Lung (tissue), 12 donors: Measurements from ENCODE around the gene MAP3K2. TPM values are rescaled to one million over a fixed set of nuclear protein-coding genes. Genes with fewer than 3 reads are reported as not detected.

ENCODE experiments used
- ATAC-seq: fragments of 200-7000 bp; cut with Tn5 transposase; one replicate; pipeline ENCODE4 v1.9.1; 2020; ENCODE audit warnings: moderate number of reproducible peaks; ENCODE audit not compliant: insufficient read depth, low FRiP score
- DNase-seq, 3 donors: peaks; one replicate each; pipeline ENCODE4 v3.0.0-alpha.2; 2013 to 2017
- H3K27ac ChIP-seq, 2 donors: one replicate each; pipeline ENCODE4 v1.5.1; 2013; ENCODE audit warnings: mild to moderate bottlenecking in 2 of 2, moderate library complexity in 2 of 2, control low read depth in 1 of 2, inconsistent platforms in 1 of 2, low read depth in 1 of 2, low read length in 1 of 2
- H3K27me3 ChIP-seq, 3 donors: one replicate each; pipeline ENCODE4 v1.5.1; 2013; ENCODE audit warnings: low read length in 2 of 3; ENCODE audit not compliant: control insufficient read depth in 3 of 3, insufficient read depth in 3 of 3
- H3K36me3 ChIP-seq, 4 donors: one replicate each; pipeline ENCODE4 v1.5.1; 2013; ENCODE audit warnings: low read length in 4 of 4, mild to moderate bottlenecking in 1 of 4, moderate library complexity in 1 of 4; ENCODE audit not compliant: control insufficient read depth in 4 of 4, insufficient read depth in 4 of 4
- H3K4me1 ChIP-seq, 5 donors: one replicate each; pipeline ENCODE4 v1.5.1; 2013; ENCODE audit warnings: low read length in 5 of 5, mild to moderate bottlenecking in 2 of 5, moderate library complexity in 1 of 5; ENCODE audit not compliant: control insufficient read depth in 5 of 5, insufficient read depth in 5 of 5
- H3K4me3 ChIP-seq: one replicate; pipeline ENCODE4 v1.5.1; 2013; ENCODE audit warnings: mild to moderate bottlenecking, control low read depth, moderate library complexity
- H3K9ac ChIP-seq, 2 donors: one replicate each; pipeline ENCODE4 v1.5.1; 2013; ENCODE audit warnings: low read length in 2 of 2, control low read depth in 1 of 2; ENCODE audit not compliant: insufficient read depth in 1 of 2
- H3K9me3 ChIP-seq, 4 donors: one replicate each; pipeline ENCODE4 v1.5.1; 2013; ENCODE audit warnings: low read length in 3 of 4, mild to moderate bottlenecking in 1 of 4, moderate library complexity in 1 of 4; ENCODE audit not compliant: control insufficient read depth in 4 of 4, insufficient read depth in 3 of 4
- WGBS, 2 donors: extraction: QIAGEN DNeasy Blood & Tissue Kit; methylation state at CpG; one replicate each; pipeline ENCODE4 v1.1.7; 2013; 5-methylcytosine and 5-hydroxymethylcytosine counted together
- polyA plus RNA-seq, 2 donors: library from polyadenylated mRNA; stranded (reverse); fragments of 200-250 nt; gene quantifications; one replicate each; pipeline ENCODE4 v1.2.1, GENCODE V29; 2013
- total RNA-seq, 2 donors: library from RNA; depleted of rRNA in 1 of 2; stranded (reverse); fragments of >200 nt in 1 of 2; gene quantifications; one replicate each; pipeline ENCODE4 v1.2.1, GENCODE V29; 2014 to 2021
- TF ChIP-seq, protein P1 (sequence below): IDR thresholded peaks from 2 replicates; pipeline ENCODE4 v1.5.1; 2012; ENCODE audit warnings: mild to moderate bottlenecking; ENCODE audit errors: control extremely low read depth, extremely low read depth
- donor health status: control.
- donor health status: control.
- donor health status: Bipolar disorder and iron deficiency.
- donor health status: healthy.
- donor health status: DM: yes; HTN: yes; CAD: no.

The MAP3K2 gene
- total and polyA plus RNA-seq, 4 donors: 8.1 to 81.0 (median 30.8) TPM

DNA sequence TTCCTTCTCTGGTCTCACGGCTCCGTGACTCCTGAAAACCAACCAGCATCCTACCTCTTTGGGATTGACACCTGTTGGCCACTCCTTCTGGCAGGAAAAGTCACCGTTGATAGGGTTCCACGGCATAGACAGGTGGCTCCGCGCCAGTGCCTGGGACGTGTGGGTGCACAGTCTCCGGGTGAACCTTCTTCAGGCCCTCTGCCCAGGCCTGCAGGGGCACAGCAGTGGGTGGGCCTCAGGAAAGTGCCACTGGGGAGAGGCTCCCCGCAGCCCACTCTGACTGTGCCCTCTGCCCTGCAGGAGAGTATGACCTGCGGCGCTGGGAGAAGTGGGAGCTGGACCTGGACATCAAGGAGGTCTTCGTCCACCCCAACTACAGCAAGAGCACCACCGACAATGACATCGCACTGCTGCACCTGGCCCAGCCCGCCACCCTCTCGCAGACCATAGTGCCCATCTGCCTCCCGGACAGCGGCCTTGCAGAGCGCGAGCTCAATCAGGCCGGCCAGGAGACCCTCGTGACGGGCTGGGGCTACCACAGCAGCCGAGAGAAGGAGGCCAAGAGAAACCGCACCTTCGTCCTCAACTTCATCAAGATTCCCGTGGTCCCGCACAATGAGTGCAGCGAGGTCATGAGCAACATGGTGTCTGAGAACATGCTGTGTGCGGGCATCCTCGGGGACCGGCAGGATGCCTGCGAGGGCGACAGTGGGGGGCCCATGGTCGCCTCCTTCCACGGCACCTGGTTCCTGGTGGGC, 40.5 kb upstream of the MAP3K2 start:
- DNase-seq: no peak
- 96% methylated on average over 36 of the region's 36 CpGs for WGBS, 2 donors
- peaks cover 0 to 2% (median 0%) of the 10 kb centered on the region in 4 donors for H3K36me3 ChIP-seq

DNA sequence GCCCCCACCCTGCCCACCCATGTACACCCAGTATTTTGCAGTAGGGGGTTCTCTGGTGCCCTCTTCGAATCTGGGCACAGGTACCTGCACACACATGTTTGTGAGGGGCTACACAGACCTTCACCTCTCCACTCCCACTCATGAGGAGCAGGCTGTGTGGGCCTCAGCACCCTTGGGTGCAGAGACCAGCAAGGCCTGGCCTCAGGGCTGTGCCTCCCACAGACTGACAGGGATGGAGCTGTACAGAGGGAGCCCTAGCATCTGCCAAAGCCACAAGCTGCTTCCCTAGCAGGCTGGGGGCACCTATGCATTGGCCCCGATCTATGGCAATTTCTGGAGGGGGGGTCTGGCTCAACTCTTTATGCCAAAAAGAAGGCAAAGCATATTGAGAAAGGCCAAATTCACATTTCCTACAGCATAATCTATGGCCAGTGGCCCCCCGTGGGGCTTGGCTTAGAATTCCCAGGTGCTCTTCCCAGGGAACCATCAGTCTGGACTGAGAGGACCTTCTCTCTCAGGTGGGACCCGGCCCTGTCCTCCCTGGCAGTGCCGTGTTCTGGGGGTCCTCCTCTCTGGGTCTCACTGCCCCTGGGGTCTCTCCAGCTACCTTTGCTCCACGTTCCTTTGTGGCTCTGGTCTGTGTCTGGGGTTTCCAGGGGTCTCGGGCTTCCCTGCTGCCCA, 39.7 kb upstream of the MAP3K2 start:
- peaks cover 0 to 8% (median 0%) of the 10 kb centered on the region in 5 donors for H3K4me1 ChIP-seq
- TF ChIP-seq, protein P1, sequence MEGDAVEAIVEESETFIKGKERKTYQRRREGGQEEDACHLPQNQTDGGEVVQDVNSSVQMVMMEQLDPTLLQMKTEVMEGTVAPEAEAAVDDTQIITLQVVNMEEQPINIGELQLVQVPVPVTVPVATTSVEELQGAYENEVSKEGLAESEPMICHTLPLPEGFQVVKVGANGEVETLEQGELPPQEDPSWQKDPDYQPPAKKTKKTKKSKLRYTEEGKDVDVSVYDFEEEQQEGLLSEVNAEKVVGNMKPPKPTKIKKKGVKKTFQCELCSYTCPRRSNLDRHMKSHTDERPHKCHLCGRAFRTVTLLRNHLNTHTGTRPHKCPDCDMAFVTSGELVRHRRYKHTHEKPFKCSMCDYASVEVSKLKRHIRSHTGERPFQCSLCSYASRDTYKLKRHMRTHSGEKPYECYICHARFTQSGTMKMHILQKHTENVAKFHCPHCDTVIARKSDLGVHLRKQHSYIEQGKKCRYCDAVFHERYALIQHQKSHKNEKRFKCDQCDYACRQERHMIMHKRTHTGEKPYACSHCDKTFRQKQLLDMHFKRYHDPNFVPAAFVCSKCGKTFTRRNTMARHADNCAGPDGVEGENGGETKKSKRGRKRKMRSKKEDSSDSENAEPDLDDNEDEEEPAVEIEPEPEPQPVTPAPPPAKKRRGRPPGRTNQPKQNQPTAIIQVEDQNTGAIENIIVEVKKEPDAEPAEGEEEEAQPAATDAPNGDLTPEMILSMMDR: no peak
- ATAC-seq (no peak), DNase-seq (no peak)
- H3K9ac ChIP-seq: no peak overlapping the region
- WGBS, 2 donors: 84 to 88% methylated on average over 7 of the region's 7 CpGs
- peaks cover 0 to 2% (median 0%) of the 10 kb centered on the region in 4 donors for H3K36me3 ChIP-seq
- H3K27me3 ChIP-seq: peaks cover 0 to 13% (median 0%) of the 10 kb centered on the region in 3 donors
- peaks cover 0 to 2% (median 0%) of the 10 kb centered on the region in 4 donors for H3K9me3 ChIP-seq
- H3K27ac ChIP-seq: no peak overlapping the region
- no peak overlapping the region for H3K4me3 ChIP-seq

More for the DNA sequence above, 40.5 kb upstream of the MAP3K2 start:
- ATAC-seq: no peak
- Histone ChIP-seq H3K27ac (no peak overlapping the region), H3K4me3 (no peak overlapping the region), H3K27me3 (peaks cover 0 to 7% (median 0%) of the 10 kb centered on the region in 3 donors), H3K9me3 (no peaks in the 10 kb centered on the region), H3K4me1 (peaks cover 0 to 7% (median 0%) of the 10 kb centered on the region in 5 donors), H3K9ac (no peak overlapping the region)
- TF ChIP-seq, protein P1: no peak

DNA sequence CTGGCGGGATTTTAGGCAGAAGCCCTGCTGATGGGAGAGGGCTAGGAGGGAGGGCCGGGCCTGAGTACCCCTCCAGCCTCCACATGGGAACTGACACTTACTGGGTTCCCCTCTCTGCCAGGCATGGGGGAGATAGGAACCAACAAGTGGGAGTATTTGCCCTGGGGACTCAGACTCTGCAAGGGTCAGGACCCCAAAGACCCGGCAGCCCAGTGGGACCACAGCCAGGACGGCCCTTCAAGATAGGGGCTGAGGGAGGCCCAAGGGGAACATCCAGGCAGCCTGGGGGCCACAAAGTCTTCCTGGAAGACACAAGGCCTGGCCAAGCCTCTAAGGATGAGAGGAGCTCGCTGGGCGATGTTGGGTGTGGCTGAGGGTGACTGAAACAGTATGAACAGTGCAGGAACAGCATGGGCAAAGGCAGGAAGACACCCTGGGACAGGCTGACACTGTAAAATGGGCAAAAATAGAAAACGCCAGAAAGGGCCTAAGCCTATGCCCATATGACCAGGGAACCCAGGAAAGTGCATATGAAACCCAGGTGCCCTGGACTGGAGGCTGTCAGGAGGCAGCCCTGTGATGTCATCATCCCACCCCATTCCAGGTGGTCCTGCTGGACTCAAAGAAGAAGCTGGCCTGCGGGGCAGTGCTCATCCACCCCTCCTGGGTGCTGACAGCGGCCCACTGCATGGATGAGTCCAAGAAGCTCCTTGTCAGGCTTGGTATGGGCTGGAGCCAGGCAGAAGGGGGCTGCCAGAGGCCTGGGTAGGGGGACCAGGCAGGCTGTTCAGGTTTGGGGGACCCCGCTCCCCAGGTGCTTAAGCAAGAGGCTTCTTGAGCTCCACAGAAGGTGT, 39.0 kb upstream of the MAP3K2 start:
- ATAC-seq (no peak), DNase-seq (no peak)
- no peak overlapping the region for H3K27ac ChIP-seq
- TF ChIP-seq, protein P1: no peak
- 95% methylated on average over 10 of the region's 10 CpGs for WGBS, 2 donors
- H3K36me3 ChIP-seq: peaks cover 0 to 2% (median 0%) of the 10 kb centered on the region in 4 donors
- H3K4me3 ChIP-seq: no peak overlapping the region
- peaks cover 0 to 8% (median 0%) of the 10 kb centered on the region in 5 donors for H3K4me1 ChIP-seq
- H3K27me3 ChIP-seq: peaks cover 0 to 20% (median 0%) of the 10 kb centered on the region in 3 donors
- H3K9ac ChIP-seq: no peak overlapping the region
- peaks cover 0 to 2% (median 0%) of the 10 kb centered on the region in 4 donors for H3K9me3 ChIP-seq
